Measurements from ENCODE around the gene ZNF777.

The ZNF777 gene

GRCh38 chr7:149489391-149490024, 28.6 kb upstream of the ZNF777 start:
- TF ChIP-seq RAD21 (IDR thresholded peaks at IDR 0.05; ENCODE audit: low read depth) (peak; percentile 13; the same call in 1 of the 2 replicates), REST (IDR thresholded peaks at IDR 0.05; ENCODE audit: low read depth) (no peak)

GRCh38 chr7:149479568-149479967, 18.7 kb upstream of the ZNF777 start:
- TF ChIP-seq CREB1 (IDR thresholded peaks at IDR 0.05; ENCODE audit: low read depth) (no peak), EGR1 (IDR thresholded peaks at IDR 0.05) (no peak), MAX (IDR thresholded peaks at IDR 0.05) (no peak), YY1 (IDR thresholded peaks at IDR 0.05; ENCODE audit: low read depth) (no peak), CEBPB (IDR thresholded peaks at IDR 0.05) (no peak), RAD21 (IDR thresholded peaks at IDR 0.05; ENCODE audit: low read depth) (no peak), TCF12 (IDR thresholded peaks at IDR 0.05; ENCODE audit: low read depth) (no peak), EP300 (IDR thresholded peaks at IDR 0.05; ENCODE audit: borderline replicate concordance) (no peak), FOXM1 (IDR thresholded peaks at IDR 0.05; ENCODE audit: borderline replicate concordance, low read depth) (no peak), TEAD4 (IDR thresholded peaks at IDR 0.05) (no peak), NFIC (IDR thresholded peaks at IDR 0.05) (no peak), ZBTB7A (IDR thresholded peaks at IDR 0.05; ENCODE audit: low read depth) (no peak), TAF1 (IDR thresholded peaks at IDR 0.05; ENCODE audit: low read depth) (no peak), REST (IDR thresholded peaks at IDR 0.05; ENCODE audit: low read depth) (no peak), USF1 (IDR thresholded peaks at IDR 0.05) (no peak)

GRCh38 chr7:149478754-149479153, 17.9 kb upstream of the ZNF777 start:
- TF ChIP-seq REST (IDR thresholded peaks at IDR 0.05; ENCODE audit: low read depth) (no peak), TAF1 (IDR thresholded peaks at IDR 0.05; ENCODE audit: low read depth) (no peak), EP300 (IDR thresholded peaks at IDR 0.05; ENCODE audit: borderline replicate concordance) (no peak), MAX (IDR thresholded peaks at IDR 0.05) (no peak), RAD21 (IDR thresholded peaks at IDR 0.05; ENCODE audit: low read depth) (no peak), YY1 (IDR thresholded peaks at IDR 0.05; ENCODE audit: low read depth) (no peak), USF1 (IDR thresholded peaks at IDR 0.05) (no peak), EGR1 (IDR thresholded peaks at IDR 0.05) (no peak), FOXM1 (IDR thresholded peaks at IDR 0.05; ENCODE audit: borderline replicate concordance, low read depth) (no peak), NFIC (IDR thresholded peaks at IDR 0.05) (no peak), TCF12 (IDR thresholded peaks at IDR 0.05; ENCODE audit: low read depth) (no peak), TEAD4 (IDR thresholded peaks at IDR 0.05) (no peak), ZBTB7A (IDR thresholded peaks at IDR 0.05; ENCODE audit: low read depth) (no peak), CREB1 (IDR thresholded peaks at IDR 0.05; ENCODE audit: low read depth) (no peak), CEBPB (IDR thresholded peaks at IDR 0.05) (no peak)

- TF ChIP-seq MAX (IDR thresholded peaks at IDR 0.05) (no peak), YY1 (IDR thresholded peaks at IDR 0.05; ENCODE audit: low read depth) (no peak)
These were observed 16.9 kb upstream of the ZNF777 start for GRCh38 chr7:149477494-149478443.
